BE2C (cell line): ENCODE results near the gene EHD4.

Source experiments
- DNase-seq: peaks from one replicate; pipeline ENCODE4 v3.0.0-alpha.2; 2020
- H3K27me3 ChIP-seq: fragments of 250-450 bp; sonication (Bioruptor Pico); 2 replicates; pipeline ENCODE4 v1.5.1; 2020; ENCODE audit warnings: mild to moderate bottlenecking
- H3K36me3 ChIP-seq: fragments of 250-450 bp; sonication (Bioruptor Pico); 2 replicates; pipeline ENCODE4 v1.5.1; 2020; ENCODE audit warnings: mild to moderate bottlenecking
- H3K4me1 ChIP-seq: fragments of 250-450 bp; sonication (Bioruptor Pico); 2 replicates; pipeline ENCODE4 v1.5.1; 2020
- H3K4me3 ChIP-seq: 2 replicates; pipeline ENCODE4 v1.5.1; 2011; ENCODE audit warnings: low read depth, low read length
- H3K9me3 ChIP-seq: fragments of 250-450 bp; sonication (Bioruptor Pico); 2 replicates; pipeline ENCODE4 v1.5.1; 2020
- TF ChIP-seq, protein P1 (sequence below): IDR thresholded peaks from 2 replicates; pipeline ENCODE4 v1.5.1; 2012; ENCODE audit warnings: mild to moderate bottlenecking, low read depth, low read length

EHD4 gene

DNA sequence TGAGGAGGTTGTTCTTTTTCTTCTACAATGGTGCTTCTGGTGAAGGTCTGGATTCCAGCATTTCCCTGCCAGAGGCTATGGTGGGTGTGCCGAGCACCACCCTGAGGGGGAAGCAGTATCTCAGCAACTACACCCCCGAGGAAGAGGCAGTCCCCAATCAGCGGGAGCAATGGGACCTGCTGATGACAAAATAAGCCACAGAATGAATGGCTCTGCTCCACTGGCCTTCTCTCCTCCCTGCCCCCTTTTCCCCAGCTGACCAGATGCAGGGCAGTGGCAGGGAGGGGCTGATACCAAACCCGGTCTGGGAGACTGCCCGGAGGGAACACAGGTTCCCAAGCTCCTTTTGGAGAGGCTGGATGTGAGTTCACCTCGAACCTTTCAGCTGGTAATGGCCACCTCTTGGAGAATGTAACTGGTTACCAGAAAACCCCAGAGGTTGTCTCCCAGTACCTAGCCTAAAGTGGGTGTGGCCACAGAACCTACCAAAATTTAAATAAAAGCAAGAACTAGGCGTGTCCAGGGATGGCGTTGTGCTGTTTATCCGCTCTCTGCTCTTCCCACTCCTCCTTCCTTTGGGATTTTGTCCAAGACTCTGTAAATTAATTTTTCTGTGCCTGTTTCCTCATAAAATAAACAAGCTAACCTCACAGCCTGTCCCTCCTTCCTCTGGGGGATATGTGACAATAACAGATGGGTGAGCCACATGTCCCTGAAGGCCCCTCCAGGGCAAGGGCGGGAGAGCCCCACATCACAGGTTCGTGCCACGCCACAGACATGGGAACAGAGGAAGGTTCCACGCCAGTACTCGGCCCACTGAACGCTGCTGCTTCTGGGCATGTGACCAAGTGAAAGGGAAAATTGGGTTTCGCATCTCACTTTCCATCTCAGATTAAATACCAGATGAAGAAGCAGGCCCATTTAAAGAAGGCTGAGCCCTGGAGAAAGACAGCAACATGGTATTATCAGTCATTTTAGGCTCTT, 43.4 kb downstream of the EHD4 start:
- Histone ChIP-seq H3K4me3 (peak overlapping the region; percentile 19; the same call in 1 of the 2 replicates), H3K9me3 (no peaks in the 10 kb centered on the region), H3K36me3 (no peaks in the 10 kb centered on the region), H3K27me3 (no peaks in the 10 kb centered on the region), H3K4me1 (peaks cover 13% of the 10 kb centered on the region)
- TF ChIP-seq, protein P1, sequence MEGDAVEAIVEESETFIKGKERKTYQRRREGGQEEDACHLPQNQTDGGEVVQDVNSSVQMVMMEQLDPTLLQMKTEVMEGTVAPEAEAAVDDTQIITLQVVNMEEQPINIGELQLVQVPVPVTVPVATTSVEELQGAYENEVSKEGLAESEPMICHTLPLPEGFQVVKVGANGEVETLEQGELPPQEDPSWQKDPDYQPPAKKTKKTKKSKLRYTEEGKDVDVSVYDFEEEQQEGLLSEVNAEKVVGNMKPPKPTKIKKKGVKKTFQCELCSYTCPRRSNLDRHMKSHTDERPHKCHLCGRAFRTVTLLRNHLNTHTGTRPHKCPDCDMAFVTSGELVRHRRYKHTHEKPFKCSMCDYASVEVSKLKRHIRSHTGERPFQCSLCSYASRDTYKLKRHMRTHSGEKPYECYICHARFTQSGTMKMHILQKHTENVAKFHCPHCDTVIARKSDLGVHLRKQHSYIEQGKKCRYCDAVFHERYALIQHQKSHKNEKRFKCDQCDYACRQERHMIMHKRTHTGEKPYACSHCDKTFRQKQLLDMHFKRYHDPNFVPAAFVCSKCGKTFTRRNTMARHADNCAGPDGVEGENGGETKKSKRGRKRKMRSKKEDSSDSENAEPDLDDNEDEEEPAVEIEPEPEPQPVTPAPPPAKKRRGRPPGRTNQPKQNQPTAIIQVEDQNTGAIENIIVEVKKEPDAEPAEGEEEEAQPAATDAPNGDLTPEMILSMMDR: no peak
- peak; percentile 56 for DNase-seq

DNA sequence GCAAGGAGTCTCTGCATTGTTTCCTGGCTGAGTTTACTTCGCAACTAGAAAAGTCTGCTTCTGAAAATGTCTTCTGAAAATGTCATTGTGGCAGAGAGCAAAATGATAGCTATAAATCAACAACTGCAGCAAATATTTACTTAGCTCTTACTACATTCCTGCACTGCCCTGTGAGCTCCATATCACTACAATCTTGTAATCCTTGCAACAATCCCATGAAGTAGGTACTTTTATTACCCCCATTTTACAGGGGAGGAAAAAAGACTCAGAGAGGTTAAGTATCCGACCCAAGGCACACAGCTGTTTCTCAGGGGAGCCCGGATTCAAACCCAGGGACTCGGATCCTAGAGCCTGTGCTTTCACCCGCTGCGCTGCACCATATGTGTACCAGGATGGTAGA, 44.3 kb downstream of the EHD4 start:
- Histone ChIP-seq H3K4me1 (peaks cover 13% of the 10 kb centered on the region), H3K4me3 (no peak overlapping the region), H3K27me3 (no peaks in the 10 kb centered on the region), H3K36me3 (no peaks in the 10 kb centered on the region), H3K9me3 (no peaks in the 10 kb centered on the region)
- TF ChIP-seq, protein P1: no peak
- no peak for DNase-seq

DNA sequence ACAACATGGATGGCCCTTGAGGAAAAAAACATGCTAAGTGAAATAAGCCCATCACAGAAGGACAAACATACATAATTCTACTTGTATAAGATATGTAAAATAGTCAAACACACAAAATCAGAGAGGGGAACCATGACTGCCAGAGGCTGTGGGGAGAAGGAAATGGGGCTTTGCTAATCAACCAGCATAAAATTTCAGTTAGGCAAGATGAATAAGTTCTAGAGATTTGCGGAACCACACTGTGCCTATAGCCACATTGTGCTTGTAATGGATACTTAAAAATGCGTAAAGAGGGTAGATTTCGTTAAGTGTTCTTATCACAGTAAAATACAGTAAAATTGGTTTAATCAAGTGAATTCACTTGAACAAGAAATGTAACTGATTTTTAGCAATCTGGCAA, 44.8 kb downstream of the EHD4 start:
- Histone ChIP-seq H3K4me3 (no peak overlapping the region), H3K36me3 (no peaks in the 10 kb centered on the region), H3K27me3 (no peaks in the 10 kb centered on the region), H3K4me1 (peaks cover 13% of the 10 kb centered on the region), H3K9me3 (no peaks in the 10 kb centered on the region)
- TF ChIP-seq, protein P1: no peak
- no peak for DNase-seq

DNA sequence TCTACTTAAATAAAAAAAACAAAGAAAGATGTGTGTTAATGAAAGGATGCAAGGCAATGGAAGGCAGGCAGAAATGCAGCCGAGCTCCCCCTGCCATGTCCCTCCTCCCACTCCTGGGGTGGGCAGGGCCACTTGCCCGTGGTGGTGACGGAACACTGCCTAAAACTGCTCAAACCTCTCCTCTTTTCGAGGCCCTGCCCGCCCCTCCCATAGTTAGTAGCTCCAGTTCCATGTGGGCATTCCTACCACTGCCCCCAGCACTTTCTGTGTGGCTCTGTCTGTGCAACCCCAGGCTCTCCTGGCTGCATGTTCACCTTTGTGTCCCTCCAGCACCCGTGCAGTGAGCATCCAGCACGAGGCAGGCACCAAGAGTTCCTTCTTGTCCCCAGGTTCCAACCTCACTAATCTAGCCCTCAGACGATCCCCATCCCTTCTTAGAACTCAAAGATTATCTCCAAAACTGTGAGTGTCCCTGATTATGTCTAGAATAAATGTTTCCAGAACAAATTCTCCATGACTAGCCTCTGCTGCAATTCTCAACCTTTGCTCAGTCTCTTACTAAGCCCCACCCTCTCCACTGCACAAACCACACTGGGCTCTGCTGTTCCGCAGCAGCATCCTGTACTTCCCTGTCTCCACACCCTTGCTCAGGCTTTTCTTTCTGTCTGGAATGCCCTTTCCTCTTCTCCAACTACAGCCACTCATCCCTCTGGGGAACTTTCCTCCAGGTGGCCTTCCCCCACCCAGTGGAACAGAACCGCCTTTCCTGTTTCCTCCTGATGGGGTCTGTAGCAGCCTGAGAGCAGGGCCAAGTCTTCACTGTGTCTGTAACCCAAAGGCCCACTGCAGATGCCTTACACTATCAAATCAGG, 45.9 kb downstream of the EHD4 start:
- Histone ChIP-seq H3K27me3 (no peaks in the 10 kb centered on the region), H3K4me3 (no peak overlapping the region), H3K4me1 (peaks cover 13% of the 10 kb centered on the region), H3K9me3 (no peaks in the 10 kb centered on the region), H3K36me3 (no peaks in the 10 kb centered on the region)
- no peak for DNase-seq
- TF ChIP-seq, protein P1: no peak

DNA sequence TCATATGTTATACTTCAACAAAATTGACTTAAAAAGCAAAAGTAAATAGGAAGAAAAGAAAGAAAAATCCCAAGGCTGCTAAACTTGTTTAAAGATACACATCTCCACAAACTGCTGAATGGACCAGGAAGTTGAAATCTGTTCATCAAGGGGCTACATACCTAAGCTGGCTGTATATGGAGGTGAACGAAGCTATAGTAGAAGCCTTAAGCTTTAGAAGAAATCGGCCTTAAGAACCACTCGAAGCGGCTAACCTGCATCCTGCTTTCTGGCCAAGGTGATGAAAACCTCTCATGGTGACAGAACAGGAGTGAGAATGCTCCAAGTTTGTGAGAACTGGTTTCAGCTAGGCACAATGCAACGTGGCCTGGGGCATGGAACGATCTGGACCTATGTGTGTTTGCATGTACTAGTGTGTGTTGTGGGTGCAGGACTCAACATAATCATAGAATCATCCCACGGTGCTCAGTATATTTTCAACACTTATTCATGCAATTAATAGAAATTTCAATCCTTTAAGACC, 47.2 kb downstream of the EHD4 start:
- no peak for DNase-seq
- Histone ChIP-seq H3K4me3 (no peak overlapping the region), H3K9me3 (no peaks in the 10 kb centered on the region), H3K36me3 (no peaks in the 10 kb centered on the region), H3K4me1 (peaks cover 13% of the 10 kb centered on the region), H3K27me3 (no peaks in the 10 kb centered on the region)
- TF ChIP-seq, protein P1: no peak
